Thymus (tissue), 11 donors: ENCODE results near the gene SH3BP2. TPM values are rescaled to one million over a fixed set of nuclear protein-coding genes. Genes with fewer than 3 reads are reported as not detected.
A peak's percentile ranks its signal among the peaks of the same experiment; 100 is the strongest.

Source experiments
- DNase-seq, 9 donors: peaks; one replicate each; pipeline ENCODE4 v3.0.0-alpha.2; 2013; ENCODE audit warnings: low spot score in 9 of 9, low read depth in 6 of 9, missing footprints in 1 of 9
- H3K27ac ChIP-seq, 2 donors: one replicate each; pipeline ENCODE4 v1.5.1; 2013; ENCODE audit warnings: control low read depth in 1 of 2, low read depth in 1 of 2, low read length in 1 of 2, mild to moderate bottlenecking in 1 of 2, moderate library complexity in 1 of 2
- H3K27me3 ChIP-seq, 2 donors: one replicate each; pipeline ENCODE4 v1.5.1; 2013; ENCODE audit warnings: low read length in 1 of 2; ENCODE audit not compliant: control insufficient read depth in 2 of 2, insufficient read depth in 1 of 2
- H3K36me3 ChIP-seq, 2 donors: one replicate each; pipeline ENCODE4 v1.5.1; 2013; ENCODE audit warnings: low read length in 1 of 2, mild to moderate bottlenecking in 1 of 2, moderate library complexity in 1 of 2; ENCODE audit not compliant: control insufficient read depth in 2 of 2, insufficient read depth in 2 of 2
- H3K4me1 ChIP-seq, 2 donors: one replicate each; pipeline ENCODE4 v1.5.1; 2013; ENCODE audit warnings: low read length in 2 of 2; ENCODE audit not compliant: control insufficient read depth in 2 of 2, insufficient read depth in 2 of 2
- H3K4me3 ChIP-seq, 2 donors: one replicate each; pipeline ENCODE4 v1.5.1; 2013; ENCODE audit warnings: low read length in 2 of 2, control low read depth in 1 of 2, mild to moderate bottlenecking in 1 of 2
- H3K9me3 ChIP-seq, 2 donors: one replicate each; pipeline ENCODE4 v1.5.1; 2013; ENCODE audit warnings: low read length in 1 of 2, mild to moderate bottlenecking in 1 of 2; ENCODE audit not compliant: control insufficient read depth in 2 of 2, insufficient read depth in 1 of 2
- WGBS: extraction: QIAGEN DNeasy Blood & Tissue Kit; methylation state at CpG from one replicate; pipeline ENCODE4 v1.1.7; 2013; 5-methylcytosine and 5-hydroxymethylcytosine counted together
- polyA plus RNA-seq: library from polyadenylated mRNA; stranded (reverse); fragments of 200-250 nt; gene quantifications from one replicate; pipeline ENCODE4 v1.2.3, GENCODE V29; 2013
- total RNA-seq: library from RNA; stranded (reverse); fragments of 120-200 nt; gene quantifications from one replicate; pipeline ENCODE4 v1.2.4, GENCODE V29; 2013
- donor health status: healthy.

SH3BP2 gene
- total and polyA plus RNA-seq, 2 donors = 10.6 to 43.9 TPM

DNA sequence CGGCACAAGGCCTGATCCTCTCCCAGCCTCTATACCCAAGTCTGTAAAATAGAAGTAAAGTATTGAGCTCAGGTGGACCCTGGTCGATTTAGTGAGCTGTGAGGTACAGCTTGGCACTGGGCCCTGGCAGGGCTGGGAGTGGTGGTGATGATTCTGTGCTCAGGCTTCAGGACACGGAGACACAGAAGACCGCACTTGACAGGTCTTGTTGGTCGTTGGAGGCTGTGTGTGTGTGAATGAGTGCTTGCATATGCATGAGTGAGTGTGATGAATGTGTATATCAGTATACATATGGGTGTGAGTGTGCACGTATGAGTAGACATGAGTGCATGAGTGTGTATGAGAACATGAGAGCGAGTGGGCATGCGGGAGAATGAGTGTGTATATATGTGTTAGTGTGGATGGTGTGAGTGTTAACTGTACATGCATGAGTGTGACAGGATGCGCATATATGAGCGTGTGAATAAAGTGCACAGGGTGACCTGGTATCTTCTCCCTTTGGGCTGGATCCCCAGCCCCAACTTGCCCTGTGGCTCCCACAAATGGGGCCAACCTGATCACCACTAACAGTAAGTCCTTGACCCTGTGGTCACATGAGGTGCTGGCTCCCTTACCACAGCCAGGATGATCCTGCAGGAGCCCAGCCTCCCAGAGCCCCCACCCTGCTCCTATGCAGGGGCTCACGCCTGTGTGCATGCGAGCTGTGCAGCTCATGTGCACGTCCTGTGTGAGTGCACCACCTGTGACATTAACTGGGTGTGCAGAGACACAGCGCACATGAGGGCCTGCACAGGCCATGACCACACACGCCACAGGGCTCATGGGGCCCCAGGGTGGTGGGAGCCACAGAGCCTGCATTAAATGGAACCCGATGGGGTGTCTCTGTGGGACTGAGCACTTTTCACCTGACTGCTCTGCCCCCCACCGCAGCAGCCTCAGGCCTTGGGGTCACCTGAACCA lies 20.8 kb downstream of the SH3BP2 start:
- Histone ChIP-seq H3K27me3 (peaks cover 0 to 13% of the 10 kb centered on the region in 2 donors), H3K36me3 (peaks cover 2 to 4% of the 10 kb centered on the region in 2 donors), H3K9me3 (peaks cover 0 to 3% of the 10 kb centered on the region in 2 donors), H3K27ac (peak overlapping the region in 1 of 2 donors; percentile 96), H3K4me1 (peaks cover 33 to 69% of the 10 kb centered on the region in 2 donors), H3K4me3 (peak overlapping the region; percentile 49 to 51)
- no peak for DNase-seq
- 84% methylated on average over 17 of the region's 17 CpGs for WGBS

DNA sequence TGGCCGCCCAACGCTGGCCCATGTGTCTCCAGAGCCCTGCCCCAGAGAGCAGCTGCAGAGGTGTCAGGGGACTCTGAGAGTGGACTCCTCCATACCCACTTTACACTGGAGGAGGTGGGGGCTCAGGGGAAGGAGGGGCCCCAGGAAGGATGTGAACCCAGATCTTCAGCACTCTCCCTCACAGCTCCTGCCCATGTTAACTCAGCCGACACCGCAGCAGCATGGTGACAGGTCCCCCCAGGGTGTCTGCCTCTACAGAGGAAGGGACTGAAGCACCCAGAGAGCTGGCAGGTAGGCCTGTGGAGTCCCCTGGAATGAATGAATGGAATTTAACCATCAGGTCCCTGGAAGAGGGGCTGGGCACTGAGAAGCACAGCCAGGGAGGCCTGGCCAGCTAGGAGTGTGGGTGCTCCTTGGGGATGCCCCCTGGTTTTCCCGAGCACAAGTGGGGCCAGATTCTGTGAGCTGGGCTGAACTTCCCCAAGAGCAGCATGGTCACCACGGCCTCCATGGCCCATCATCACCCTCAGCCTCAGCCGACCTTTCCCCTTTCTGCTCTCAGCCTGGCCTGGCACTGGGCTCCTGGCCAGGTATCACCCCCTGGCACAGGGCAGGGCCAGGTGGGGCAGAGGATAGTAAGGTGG lies 21.9 kb downstream of the SH3BP2 start:
- H3K27ac ChIP-seq = no peak overlapping the region
- H3K9me3 ChIP-seq = peaks cover 0 to 3% of the 10 kb centered on the region in 2 donors
- peaks cover 0 to 15% of the 10 kb centered on the region in 2 donors for H3K27me3 ChIP-seq
- peaks cover 34 to 74% of the 10 kb centered on the region in 2 donors for H3K4me1 ChIP-seq
- peaks cover 2 to 4% of the 10 kb centered on the region in 2 donors for H3K36me3 ChIP-seq
- no peak overlapping the region for H3K4me3 ChIP-seq
- no peak for DNase-seq
- WGBS = 88% methylated on average over 7 of the region's 7 CpGs

DNA sequence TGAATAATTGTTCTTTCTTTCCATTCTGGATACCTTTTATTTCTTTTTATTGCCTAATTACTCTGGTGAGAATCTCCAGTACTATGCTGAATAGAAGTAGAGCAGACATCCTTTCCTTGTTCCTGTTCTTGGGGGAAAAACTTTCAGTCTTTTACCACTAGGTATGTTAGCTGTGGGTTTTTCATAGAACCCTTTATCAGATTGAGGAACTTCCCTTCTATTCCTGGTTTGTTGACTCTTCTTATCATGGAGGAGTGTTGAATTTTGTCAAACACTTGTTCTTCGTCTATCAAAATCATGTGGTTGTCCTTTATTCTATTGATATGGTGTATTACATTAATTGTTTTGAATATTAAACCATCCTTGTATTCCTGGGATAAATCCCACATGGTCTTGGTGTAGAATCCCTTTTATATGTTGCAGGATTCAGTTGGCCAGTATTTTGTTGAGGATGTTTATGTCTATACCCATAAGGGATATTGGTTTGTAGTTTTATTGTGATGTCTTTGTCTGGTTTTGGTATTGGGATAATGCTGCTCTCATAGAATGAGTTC lies 23.6 kb downstream of the SH3BP2 start:
- 96% methylated on average over 1 of the region's 1 CpG for WGBS
- H3K36me3 ChIP-seq = peaks cover 4 to 14% of the 10 kb centered on the region in 2 donors
- no peak overlapping the region for H3K4me3 ChIP-seq
- H3K27ac ChIP-seq = no peak overlapping the region
- DNase-seq = no peak
- H3K27me3 ChIP-seq = peaks cover 0 to 15% of the 10 kb centered on the region in 2 donors
- H3K4me1 ChIP-seq = peaks cover 34 to 62% of the 10 kb centered on the region in 2 donors
- H3K9me3 ChIP-seq = peaks cover 0 to 3% of the 10 kb centered on the region in 2 donors

DNA sequence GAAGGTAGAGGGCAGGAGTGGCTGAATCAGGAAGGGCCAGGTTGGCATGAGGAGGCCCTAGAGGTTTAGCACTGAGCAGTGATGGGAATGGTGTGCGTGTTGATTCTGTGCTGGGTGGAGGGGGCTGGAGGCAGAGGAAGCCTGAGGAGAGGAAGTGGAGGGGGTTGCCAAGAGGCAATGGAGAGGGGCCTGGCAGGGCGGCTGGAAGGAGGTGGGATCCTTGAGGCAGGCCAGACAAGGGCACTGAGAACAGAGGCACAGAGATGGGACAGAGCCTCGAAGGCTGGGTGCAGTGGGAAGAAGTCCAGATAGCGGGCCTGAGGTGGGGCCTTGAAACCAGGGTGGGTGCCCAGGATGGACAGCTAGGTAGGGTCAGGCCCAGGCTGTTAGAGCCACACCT lies 24.3 kb downstream of the SH3BP2 start:
- WGBS = 88% methylated on average over 4 of the region's 4 CpGs
- Histone ChIP-seq H3K4me1 (peaks cover 29 to 55% of the 10 kb centered on the region in 2 donors), H3K27me3 (peaks cover 0 to 15% of the 10 kb centered on the region in 2 donors), H3K36me3 (peaks cover 4 to 14% of the 10 kb centered on the region in 2 donors), H3K4me3 (no peak overlapping the region), H3K27ac (no peak overlapping the region), H3K9me3 (peaks cover 0 to 3% of the 10 kb centered on the region in 2 donors)
- no peak for DNase-seq

DNA sequence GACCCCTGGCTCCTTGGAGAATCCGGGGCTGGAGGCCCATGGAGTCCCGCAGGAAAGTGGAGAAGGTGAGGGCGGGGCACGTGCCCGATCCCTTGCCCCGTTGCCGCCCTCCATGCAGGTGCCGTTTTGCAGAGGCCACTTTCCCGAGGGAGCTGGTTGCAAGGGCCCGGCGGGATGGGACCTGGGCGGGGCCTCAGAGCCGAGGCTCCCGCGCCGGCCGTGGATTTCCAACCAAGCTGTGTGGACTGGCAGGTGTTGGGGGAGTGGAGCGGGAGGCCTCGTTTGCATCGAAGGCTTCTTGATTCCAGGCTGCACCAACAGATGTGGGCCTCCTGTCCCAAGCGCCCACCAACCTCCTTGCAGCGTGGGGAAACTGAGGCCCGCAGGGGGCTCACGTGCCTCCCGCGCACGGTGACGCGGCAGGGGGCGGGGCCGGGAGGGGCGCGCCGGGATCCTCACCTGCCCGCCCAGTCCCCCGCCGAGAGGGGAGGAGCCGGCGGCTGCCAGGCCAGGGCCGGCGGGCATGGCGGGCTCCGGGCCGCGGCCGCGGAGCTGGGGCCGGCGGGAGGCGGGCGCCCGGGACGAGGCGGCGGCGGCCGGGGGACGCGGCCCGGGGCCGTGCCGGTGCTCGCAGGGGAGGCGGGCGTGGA lies 24.9 kb downstream of the SH3BP2 start:
- Histone ChIP-seq H3K4me1 (peaks cover 23 to 48% of the 10 kb centered on the region in 2 donors), H3K27me3 (peaks cover 0 to 15% of the 10 kb centered on the region in 2 donors), H3K4me3 (peak overlapping the region; percentile 33 to 61), H3K9me3 (peaks cover 0 to 3% of the 10 kb centered on the region in 2 donors), H3K36me3 (peaks cover 8 to 15% of the 10 kb centered on the region in 2 donors), H3K27ac (no peak overlapping the region)
- DNase-seq = no peak
- WGBS = 34% methylated on average over 65 of the region's 65 CpGs

DNA sequence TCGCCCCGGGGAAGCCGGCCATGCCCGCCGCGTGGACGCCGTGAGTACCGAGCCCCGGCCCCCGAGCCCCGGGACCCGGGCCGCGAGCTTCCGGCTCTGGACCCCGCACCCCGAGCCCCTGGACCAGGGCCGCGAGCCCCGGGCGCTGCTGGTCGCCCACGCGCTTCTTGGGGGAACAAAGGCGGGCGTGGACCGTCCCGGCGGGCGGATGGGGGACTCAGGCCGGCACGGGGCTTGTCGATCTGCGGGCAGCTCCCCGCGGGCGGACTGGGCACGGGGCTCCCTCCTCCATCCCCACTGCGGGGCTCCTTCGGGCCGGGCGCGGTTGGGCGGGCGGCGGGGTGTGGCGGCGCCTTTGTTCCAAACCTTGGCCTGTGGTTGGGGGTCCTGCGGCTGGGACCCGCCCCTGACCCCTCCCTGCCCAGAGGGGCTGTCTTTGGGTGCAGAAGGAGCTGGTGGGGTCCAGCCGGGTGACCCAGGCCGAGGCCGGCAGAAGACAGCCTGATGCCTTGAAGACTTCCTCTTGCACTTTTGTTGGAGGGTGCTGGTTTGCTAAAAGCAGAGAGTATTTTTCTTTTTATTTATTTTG lies 25.6 kb downstream of the SH3BP2 start:
- Histone ChIP-seq H3K27ac (no peak overlapping the region), H3K36me3 (peaks cover 14 to 19% of the 10 kb centered on the region in 2 donors), H3K27me3 (peaks cover 0 to 15% of the 10 kb centered on the region in 2 donors), H3K4me3 (peak overlapping the region; percentile 27 to 61), H3K4me1 (peaks cover 18 to 42% of the 10 kb centered on the region in 2 donors), H3K9me3 (peaks cover 0 to 3% of the 10 kb centered on the region in 2 donors)
- DNase-seq = no peak
- WGBS = 25% methylated on average over 54 of the region's 54 CpGs

DNA sequence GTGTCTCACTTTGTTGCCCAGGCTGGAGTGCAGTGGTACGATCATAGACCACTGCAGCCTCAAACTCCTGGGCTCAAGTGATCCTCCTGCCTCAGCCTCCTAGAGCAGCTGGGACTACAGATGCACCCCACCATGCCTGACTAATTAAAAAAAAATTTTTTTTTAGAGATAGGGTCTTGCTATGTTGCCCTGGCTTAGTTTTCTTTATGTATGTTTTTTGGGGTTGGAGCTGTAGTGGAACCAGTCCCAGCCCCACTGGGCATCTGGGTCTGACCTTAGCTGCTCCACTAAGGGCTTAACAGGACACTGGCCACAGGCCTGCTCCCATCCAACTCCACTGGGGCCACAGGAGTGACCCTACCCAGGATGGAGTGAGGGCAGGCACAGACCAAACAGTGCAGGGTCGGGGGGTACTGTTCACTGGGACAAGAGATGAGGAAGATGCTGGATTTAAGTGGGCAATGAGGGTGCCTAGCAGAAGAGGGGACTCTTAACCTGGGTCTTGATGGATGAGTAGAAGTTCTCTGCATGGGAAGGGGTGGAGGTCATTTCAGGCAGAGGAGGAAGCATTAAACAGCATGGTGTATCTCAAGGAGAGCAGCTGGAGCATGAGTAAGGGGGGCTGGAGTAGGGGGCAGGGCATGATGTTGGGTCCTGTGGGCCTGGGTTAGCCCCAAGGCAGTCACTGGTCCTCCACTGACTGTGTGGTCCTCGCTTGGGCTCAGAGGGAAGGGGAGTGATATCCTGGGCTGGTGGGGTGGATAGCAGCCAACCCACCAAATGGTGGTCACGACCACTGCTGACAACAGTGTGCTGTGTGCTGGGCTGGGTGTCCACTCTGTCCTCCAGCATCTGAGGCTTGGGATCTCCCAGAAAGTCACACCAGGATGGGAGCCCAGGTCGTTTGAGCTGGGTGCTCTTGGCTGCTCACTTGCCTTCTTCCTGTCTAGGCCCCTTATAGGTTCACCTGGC lies 26.6 kb downstream of the SH3BP2 start:
- peaks cover 23 to 26% of the 10 kb centered on the region in 2 donors for H3K36me3 ChIP-seq
- DNase-seq = no peak
- no peak overlapping the region for H3K27ac ChIP-seq
- H3K9me3 ChIP-seq = no peaks in the 10 kb centered on the region
- H3K4me1 ChIP-seq = peaks cover 14 to 31% of the 10 kb centered on the region in 2 donors
- peaks cover 0 to 15% of the 10 kb centered on the region in 2 donors for H3K27me3 ChIP-seq
- no peak overlapping the region for H3K4me3 ChIP-seq
- 94% methylated on average over 5 of the region's 5 CpGs for WGBS
